ENCODE data around the gene PRDM8.
A peak's percentile ranks its signal among the peaks of the same experiment; 100 is the strongest.

Gene PRDM8

GRCh38 chr4:80183250-80184052, 13.9 kb upstream of the PRDM8 start:
- peak overlapping the region; percentile 68 for H3K4me3 ChIP-seq (ENCODE audit: low read depth, low read length)
- DNase-seq (ENCODE audit: low read depth): no peak
- TF ChIP-seq CTCF (IDR thresholded peaks at IDR 0.05; ENCODE audit: insufficient read depth, low read depth, low read length, missing control alignments): no peak

GRCh38 chr4:80184053-80184824, 13.1 kb upstream of the PRDM8 start:
- DNase-seq (ENCODE audit: low read depth): peak; percentile 86
- H3K4me3 ChIP-seq (ENCODE audit: low read depth, low read length): peak overlapping the region; percentile 68
- peak; percentile 89 for TF ChIP-seq CTCF (IDR thresholded peaks at IDR 0.05; ENCODE audit: insufficient read depth, low read depth, low read length, missing control alignments)

GRCh38 chr4:80184825-80185756, 12.2 kb upstream of the PRDM8 start:
- DNase-seq (ENCODE audit: low read depth): no peak
- peak overlapping the region; percentile 68 for H3K4me3 ChIP-seq (ENCODE audit: low read depth, low read length)
- TF ChIP-seq CTCF (IDR thresholded peaks at IDR 0.05; ENCODE audit: insufficient read depth, low read depth, low read length, missing control alignments): no peak

- no peak overlapping the region for H3K4me3 ChIP-seq (ENCODE audit: low read depth, low read length)
- no peak for TF ChIP-seq CTCF (IDR thresholded peaks at IDR 0.05; ENCODE audit: insufficient read depth, low read depth, low read length, missing control alignments)
- no peak for DNase-seq (ENCODE audit: low read depth)
Measured at GRCh38 chr4:80185787-80186548, 11.3 kb upstream of the PRDM8 start.

GRCh38 chr4:80186676-80187075, 10.6 kb upstream of the PRDM8 start:
- DNase-seq (ENCODE audit: low read depth): no peak
- TF ChIP-seq CTCF (IDR thresholded peaks at IDR 0.05; ENCODE audit: insufficient read depth, low read depth, low read length, missing control alignments): no peak
- H3K4me3 ChIP-seq (ENCODE audit: low read depth, low read length): no peak overlapping the region

GRCh38 chr4:80187677-80188076, 9.6 kb upstream of the PRDM8 start:
- no peak for DNase-seq (ENCODE audit: low read depth)
- no peak for TF ChIP-seq CTCF (IDR thresholded peaks at IDR 0.05; ENCODE audit: insufficient read depth, low read depth, low read length, missing control alignments)

More at GRCh38 chr4:80187677-80188076, 9.6 kb upstream of the PRDM8 start:
- no peak overlapping the region for H3K4me3 ChIP-seq (ENCODE audit: low read depth, low read length)
